HG03060 (cell line): ENCODE results near the gene FLNB.

ENCODE experiments used
- ATAC-seq: cut with Tn5 transposase; IDR thresholded peaks from one replicate; pipeline ENCODE4 v1.9.1; 2021; ENCODE audit warnings: low read depth, moderate number of reproducible peaks; ENCODE audit not compliant: unreplicated experiment

FLNB gene

DNA sequence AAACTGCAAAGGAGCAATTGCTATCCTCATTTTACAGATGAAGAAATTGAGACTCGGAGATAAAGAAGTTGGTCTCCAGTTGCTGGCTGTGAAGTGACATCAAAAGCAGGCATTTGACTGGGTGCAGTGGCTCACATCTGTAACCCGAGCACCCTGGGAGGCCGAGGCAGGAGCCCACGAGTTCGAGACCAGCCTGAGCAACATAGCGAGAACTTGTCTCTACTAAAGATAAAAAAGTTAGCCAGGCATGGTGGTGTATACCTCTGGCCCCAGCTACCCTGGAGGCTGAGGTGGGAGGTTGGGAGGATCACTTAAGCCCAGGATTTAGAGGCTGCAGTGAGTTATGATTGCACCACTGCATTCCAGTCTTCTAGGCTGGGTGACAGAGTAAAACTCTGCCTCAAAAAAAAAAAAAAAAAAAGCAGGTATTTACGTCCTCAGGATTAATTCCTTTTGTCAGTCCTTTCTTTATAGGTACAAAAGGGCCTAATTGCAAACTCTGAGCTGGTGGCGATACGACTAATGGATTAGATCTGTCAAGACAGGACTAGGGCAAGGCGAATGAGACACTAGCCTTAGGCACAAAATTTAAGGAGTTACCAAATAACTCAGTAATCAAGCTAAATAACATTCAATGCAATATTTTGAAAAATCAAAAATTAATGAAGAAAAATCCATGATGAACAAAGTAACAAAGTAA, 208.4 kb downstream of the FLNB start:
- ATAC-seq: no peak

- no peak for ATAC-seq
Measured at GRCh38 chr3:58217209-58217811, 209.1 kb downstream of the FLNB start.

DNA sequence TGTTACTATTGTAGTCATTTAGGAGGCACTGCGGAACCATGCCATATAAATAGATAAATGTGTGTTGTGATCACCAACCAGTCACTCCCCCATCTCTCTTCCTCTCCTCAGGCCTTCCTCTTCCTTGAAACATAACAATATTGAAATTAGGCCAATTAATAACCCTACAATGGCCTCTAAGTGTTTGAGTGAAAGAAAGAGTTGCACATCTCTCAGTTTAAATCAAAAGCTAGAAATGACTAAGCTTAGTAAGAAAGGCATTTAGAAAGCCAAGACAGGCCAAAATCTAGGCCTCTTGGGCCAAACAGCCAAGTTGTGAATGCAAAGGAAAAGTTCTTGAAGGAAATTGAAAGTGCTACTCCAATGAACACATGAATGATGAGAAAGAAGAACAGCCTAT, 210.7 kb downstream of the FLNB start:
- no peak for ATAC-seq
